ENCODE data around the gene ASCC3.
A peak's percentile ranks its signal among the peaks of the same experiment; 100 is the strongest.

The ASCC3 gene

GRCh38 chr6:100620085-100620840, 260.9 kb downstream of the ASCC3 start:
- TF ChIP-seq CTCF (conservative IDR thresholded peaks at IDR 0.05; ENCODE audit: low read depth), result no peak
- DNase-seq (ENCODE audit: low spot score), result no peak
- ChIA-PET CTCF (interaction anchor here (0.6 kb wide), 2 partner anchors 166 to 509 kb away, joined by 3 read pairs; no protein-coding TSS in a partner anchor), POLR2A (ENCODE audit: low non-redundant PET) (no interaction called here)
- no peak overlapping the region for H3K27ac ChIP-seq

- no peak for DNase-seq (ENCODE audit: low spot score)
- POLR2A ChIA-PET (ENCODE audit: low non-redundant PET), result no interaction called here
- CTCF ChIA-PET, result no interaction called here
- H3K27ac ChIP-seq, result no peak overlapping the region
- no peak for TF ChIP-seq CTCF (conservative IDR thresholded peaks at IDR 0.05; ENCODE audit: low read depth)
Measured at GRCh38 chr6:100618351-100618671, 262.8 kb downstream of the ASCC3 start.

GRCh38 chr6:100617633-100618350, 263.3 kb downstream of the ASCC3 start:
- no peak overlapping the region for H3K27ac ChIP-seq
- POLR2A ChIA-PET (ENCODE audit: low non-redundant PET), result no interaction called here
- peak; percentile 23 for DNase-seq (ENCODE audit: low spot score)
- CTCF ChIA-PET, result no interaction called here
- no peak for TF ChIP-seq CTCF (conservative IDR thresholded peaks at IDR 0.05; ENCODE audit: low read depth)

- ChIA-PET CTCF (interaction anchor here (0.7 kb wide), 1 partner anchor 22 kb away, joined by 3 read pairs; no protein-coding TSS in a partner anchor), POLR2A (ENCODE audit: low non-redundant PET) (no interaction called here)
- TF ChIP-seq CTCF (conservative IDR thresholded peaks at IDR 0.05; ENCODE audit: low read depth), result no peak
- no peak overlapping the region for H3K27ac ChIP-seq
- no peak for DNase-seq (ENCODE audit: low spot score)
Measured at GRCh38 chr6:100614933-100615332, 266.2 kb downstream of the ASCC3 start.

- no peak overlapping the region for H3K27ac ChIP-seq
- ChIA-PET POLR2A (ENCODE audit: low non-redundant PET) (no interaction called here), CTCF (no interaction called here)
- TF ChIP-seq CTCF (conservative IDR thresholded peaks at IDR 0.05; ENCODE audit: low read depth), result no peak
- DNase-seq (ENCODE audit: low spot score), result no peak
Measured at GRCh38 chr6:100614386-100614785, 266.7 kb downstream of the ASCC3 start.

GRCh38 chr6:100613656-100614055, 267.5 kb downstream of the ASCC3 start:
- TF ChIP-seq CTCF (conservative IDR thresholded peaks at IDR 0.05; ENCODE audit: low read depth), result no peak
- H3K27ac ChIP-seq, result no peak overlapping the region
- POLR2A ChIA-PET (ENCODE audit: low non-redundant PET), result no interaction called here
- CTCF ChIA-PET, result no interaction called here
- no peak for DNase-seq (ENCODE audit: low spot score)
